CD4-positive, alpha-beta T cell treated with Interferon alpha-2 for 1 hour (primary cell): ENCODE data around the gene PSMF1.

Experiments used
- DNase-seq, 2 donors: peaks; one replicate each; pipeline ENCODE4 v3.0.0-alpha.2; 2020 to 2022

The PSMF1 gene, protein sequence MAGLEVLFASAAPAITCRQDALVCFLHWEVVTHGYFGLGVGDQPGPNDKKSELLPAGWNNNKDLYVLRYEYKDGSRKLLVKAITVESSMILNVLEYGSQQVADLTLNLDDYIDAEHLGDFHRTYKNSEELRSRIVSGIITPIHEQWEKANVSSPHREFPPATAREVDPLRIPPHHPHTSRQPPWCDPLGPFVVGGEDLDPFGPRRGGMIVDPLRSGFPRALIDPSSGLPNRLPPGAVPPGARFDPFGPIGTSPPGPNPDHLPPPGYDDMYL

DNA sequence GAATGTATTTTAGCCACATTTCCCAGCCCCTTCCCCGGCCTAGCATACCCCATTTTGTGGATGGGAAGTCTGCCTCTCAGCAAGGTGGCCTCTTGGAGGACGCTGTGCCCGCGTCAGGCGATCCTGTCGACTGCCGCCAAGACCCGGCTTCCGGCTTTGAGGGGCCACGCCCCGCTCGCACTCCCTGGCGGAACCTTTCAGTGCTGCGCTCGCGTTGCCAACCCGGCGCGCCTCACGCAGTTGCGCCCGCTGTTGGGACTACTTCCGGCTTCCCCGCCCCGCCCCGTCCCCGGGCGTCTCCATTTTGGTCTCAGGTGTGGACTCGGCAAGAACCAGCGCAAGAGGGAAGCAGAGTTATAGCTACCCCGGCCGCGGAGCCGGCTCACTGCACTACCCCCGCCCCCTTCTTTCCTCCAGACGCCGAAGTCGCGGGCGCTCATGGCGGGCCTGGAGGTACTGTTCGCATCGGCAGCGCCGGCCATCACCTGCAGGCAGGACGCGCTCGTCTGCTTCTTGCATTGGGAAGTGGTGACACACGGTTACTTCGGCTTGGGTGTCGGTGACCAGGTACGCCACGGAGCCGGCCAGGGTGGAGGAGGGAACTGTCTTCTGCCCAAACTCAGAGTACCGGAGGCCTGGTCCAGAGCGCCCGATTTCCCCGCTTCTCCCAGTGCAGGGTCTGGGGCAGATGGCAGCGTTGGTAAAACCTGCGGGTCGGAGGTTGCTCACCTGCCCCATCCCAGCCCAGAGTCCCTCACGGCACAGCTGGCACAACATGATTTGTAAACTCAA, at the start of gene PSMF1:
Gene PSMF1 (plus strand): TSS at position 267 of the 792 bp plus-strand sequence. CDS start 172 bp downstream, at position 439.
- peak; percentile 92 to 96 for DNase-seq

DNA sequence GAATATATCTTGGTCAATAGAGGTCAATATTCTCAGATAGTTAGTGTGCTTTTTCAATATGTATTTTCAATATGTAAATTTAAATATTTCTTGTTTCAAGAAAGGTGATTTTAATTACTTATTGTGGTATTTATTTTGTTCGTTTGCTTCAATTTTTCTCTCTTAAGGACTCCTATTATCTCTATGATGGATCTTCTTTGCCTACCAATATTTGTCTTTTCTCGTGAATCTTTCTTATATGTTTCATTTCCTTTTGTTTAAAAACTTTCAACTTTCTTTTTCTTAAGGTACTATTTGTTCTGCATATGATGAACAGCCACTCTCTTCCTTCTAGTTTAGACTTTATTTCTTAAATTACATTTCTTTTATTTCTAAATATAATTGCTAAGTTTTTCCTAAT, 46.1 kb upstream of the PSMF1 start:
- DNase-seq, result no peak

DNA sequence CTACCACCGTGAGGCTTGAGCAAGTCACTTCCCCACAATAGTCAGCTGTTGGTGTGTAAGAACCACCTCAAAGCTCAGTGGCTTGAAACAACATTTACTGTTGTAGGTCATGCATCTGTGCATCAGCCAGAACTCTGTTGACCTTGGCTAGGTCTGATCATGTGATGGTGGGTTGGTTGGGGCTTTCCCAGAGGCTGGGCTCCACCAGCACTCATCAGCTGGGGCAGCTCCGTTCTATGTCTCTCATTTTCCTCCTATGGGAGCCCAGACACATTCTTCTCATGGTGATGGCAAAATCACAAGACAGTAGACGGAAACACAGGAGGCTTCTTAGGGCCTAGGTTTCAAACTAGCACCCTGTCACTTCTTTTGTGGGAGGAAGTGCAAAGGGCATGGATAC, 42.8 kb upstream of the PSMF1 start:
- no peak for DNase-seq

DNA sequence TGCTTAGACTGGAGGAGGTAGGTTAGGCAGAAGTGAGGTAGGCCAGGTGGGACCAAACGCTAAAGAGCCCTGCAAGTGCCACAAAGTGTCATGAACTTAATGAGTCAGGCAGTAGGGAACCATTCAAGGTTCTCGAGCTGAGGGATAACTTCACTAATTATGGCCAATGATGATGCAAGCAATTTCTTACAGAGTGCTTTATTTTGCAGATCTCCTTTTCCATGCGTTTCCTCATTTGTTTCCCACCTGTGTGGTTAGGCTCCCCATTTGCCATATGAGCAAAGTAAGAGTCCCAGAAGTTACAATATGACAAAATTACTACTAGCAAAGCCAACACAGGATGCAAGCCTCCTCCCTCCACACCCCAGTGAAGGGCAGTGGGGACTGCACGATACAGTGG, 36.5 kb upstream of the PSMF1 start:
- DNase-seq, result no peak

DNA sequence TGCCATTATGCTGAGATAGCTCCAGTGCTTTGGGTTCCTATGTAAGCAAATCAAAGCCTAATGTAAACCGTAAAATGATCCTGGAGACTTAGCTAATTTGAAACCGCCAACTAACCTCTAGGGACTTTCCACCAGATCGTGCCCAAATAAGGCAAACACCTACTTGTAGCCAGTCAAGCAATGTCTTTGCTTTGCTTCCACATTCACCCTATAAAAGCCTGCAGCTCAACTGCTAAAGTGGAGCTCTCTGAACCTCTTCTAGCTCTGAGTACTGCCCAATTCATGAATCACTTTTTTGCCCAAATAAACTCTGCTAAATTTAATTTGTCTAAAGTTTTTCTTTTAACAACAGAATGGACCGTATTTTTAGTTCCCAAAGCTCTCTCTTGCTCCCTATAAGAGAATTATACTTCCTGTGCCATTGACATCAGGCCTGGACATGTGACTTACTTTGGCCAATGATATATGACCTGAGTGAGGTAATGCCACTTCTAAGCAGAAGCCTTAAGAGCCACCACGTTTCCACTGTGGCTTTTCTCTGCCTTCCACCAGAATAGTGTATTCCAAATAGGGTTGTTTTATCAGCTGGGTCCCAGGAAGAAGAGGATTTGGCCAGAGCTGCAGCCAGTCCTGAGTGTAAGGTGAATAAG, 34.8 kb upstream of the PSMF1 start:
- DNase-seq, result no peak

DNA sequence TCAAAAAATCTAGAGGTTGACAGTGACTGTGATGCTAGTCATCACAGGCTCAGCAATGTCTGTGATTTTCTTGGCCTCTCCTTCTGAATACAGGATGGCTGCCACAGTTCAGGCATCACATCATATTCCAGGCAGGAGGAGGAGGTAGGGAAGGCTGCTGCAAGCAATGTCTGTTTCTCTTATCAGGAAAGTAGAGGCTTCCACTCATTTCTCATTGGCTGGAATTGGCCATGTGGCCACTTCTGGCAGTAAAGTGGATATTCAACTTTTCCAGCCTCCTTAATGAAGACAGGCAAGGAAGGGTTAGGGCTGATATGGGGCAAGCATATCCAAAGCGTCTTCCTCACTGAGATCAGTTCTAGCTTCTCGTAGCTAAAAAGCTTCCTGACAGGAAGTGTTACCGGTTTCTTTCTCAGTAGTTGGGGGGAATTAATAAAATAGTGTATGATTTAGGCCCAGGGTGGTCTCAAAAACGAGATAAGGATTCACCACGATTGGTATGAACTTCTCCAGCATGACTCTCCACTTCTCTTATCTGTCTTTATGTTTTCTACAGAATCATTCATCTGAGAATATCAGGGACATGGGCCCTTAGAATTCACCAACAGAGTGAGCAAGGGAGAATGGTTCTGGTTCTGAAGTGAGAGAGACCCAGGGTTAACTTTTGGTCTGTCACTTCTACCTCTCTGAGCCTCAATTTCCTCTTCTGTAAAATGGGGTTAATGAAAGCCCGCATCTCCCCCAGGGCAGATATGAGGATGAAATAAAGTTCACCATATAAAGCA, 32.7 kb upstream of the PSMF1 start:
- DNase-seq, result no peak

DNA sequence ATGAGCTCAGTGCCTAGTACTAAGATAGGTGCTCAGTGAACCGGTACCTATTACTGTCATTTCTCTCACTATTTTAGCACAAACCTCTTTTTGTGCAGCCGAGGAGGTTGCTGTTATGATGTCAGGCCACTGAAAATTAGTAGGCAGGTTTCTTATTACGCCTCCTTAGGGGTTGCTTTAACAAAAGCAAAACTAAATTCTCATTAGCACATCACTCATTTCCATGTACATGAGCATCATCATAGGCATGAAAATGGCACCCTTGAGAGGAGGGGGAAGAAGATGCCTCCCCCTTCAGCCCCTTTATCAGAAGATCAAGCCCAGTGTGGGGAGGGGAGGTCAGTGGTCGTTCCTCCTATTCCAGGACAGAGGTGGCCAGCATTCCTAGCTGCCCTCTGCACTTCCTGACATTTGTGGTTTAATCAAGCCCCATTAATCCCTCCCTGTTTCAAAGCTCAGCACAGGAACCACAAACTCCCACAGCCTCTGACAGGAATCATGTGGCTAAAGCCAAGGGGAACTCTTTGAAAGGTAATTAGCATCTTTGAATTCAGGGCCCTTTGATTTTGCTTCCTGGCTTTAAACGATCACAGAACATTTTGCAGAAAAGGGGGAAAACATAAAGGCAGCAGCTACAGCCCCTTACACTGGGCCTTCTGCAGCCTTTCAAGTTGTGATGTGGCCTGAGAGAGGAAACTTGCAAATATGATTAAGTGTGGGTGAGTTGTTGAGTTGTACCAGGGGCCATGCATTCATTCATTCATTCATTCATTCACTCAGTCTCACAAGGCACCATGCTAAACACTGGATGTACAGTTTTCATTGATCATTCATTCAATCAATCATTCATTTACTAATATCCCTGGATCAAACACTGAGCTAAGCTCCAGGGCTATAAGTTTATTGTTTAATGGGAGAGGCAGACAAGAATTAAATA, 31.9 kb upstream of the PSMF1 start:
- no peak for DNase-seq

DNA sequence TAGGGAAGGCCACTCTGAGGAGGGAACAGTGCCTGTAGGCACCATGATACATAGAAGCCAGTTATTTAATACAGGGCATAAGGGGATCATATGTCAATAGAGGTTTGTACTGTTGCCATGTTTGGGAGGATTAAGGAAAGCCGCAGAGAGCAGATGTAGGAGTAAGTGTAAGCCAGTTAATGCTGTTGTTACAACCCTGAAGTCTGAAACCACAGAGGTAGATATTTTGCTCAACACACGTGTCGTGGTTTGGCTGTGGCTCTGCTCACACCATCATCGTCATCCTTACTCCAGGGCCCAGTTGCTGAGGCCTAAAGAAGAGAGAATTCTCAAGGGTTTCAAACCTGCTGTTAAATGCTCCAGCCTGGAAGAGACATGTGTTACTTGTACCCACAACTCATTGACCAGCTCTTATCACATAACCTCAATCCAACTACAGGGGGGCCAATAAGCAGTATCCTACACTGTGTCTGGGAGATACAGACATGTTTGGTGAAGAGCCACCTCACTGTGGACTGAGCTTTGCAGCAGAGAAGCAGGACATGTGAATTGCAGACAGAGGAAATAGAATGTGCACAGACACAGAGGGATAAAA, 31.0 kb upstream of the PSMF1 start:
- DNase-seq, result no peak

DNA sequence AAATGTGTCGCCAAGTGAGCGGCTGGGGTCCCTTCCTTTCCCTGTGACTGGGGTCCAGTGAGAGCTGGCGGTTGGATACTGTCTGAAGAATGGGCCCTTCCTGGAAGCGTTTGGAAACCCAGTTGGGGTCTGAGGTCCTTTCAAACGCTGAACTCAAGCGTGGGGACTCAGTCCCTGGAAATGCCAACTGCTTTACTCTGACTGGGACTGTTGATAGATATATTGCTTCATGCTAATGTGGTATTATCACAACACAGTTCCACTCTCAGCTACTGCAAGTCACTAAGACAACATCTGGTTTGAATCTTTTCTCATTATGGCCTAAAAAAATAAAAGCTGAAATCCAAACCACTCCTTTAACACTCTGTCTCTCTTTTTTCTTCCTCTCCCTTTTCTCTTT, 23.7 kb upstream of the PSMF1 start:
- DNase-seq, result no peak

DNA sequence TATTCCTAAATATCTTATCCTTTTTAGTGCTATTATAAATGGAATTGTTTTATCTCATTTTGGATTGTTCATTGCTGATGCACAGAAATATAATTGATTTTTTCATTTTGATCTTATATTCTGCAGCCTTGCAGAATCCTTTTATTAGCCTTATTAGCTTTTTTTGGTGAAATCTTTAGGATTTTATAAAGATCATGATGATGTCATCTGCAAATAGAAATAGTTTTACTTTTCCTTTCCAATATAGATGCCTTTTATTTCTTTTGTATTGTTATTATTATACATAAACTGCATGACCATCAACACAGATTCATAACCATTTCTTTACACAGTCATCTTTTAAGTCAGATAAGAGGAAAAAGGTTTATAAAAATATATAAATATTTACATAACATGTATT, 16.9 kb upstream of the PSMF1 start:
- DNase-seq, result no peak

DNA sequence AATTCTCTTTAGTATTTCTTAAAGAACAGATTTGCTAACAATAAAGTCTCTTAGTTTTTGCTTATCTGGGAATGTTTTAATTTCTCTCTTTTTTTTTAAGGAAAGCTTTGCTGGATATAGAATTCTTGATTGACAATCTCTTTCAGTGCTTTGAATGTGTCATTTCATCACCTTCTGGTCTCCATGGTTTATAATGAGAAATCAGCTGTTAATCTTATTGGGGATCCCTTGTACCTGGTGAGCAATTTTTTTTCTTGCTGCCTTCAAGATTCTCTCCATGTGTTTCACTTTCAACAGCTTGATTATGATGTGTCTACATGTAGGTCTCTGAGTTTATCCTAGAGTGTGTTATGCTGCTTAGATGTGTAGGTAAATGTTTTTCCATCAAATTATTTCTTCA, 16.4 kb upstream of the PSMF1 start:
- no peak for DNase-seq

DNA sequence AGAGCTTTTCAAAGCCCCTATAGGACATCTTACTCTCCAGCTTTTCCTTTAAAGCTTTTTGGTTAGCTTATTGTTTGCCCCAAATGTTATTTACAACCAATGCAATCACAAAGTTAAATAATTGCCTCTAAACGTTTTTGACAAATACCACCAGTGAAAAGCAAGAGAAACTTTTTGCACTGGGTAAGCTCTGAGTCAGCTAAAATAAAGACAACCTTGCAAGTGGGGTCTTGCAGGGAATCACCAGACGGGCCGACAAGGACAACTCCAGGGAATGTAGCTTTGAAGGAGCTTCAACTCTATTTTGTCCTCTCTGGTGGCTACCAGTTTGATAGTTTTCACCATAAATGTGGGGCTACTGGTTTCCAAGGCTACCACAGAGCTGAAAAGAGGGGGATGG, 14.7 kb upstream of the PSMF1 start:
- DNase-seq, result no peak

DNA sequence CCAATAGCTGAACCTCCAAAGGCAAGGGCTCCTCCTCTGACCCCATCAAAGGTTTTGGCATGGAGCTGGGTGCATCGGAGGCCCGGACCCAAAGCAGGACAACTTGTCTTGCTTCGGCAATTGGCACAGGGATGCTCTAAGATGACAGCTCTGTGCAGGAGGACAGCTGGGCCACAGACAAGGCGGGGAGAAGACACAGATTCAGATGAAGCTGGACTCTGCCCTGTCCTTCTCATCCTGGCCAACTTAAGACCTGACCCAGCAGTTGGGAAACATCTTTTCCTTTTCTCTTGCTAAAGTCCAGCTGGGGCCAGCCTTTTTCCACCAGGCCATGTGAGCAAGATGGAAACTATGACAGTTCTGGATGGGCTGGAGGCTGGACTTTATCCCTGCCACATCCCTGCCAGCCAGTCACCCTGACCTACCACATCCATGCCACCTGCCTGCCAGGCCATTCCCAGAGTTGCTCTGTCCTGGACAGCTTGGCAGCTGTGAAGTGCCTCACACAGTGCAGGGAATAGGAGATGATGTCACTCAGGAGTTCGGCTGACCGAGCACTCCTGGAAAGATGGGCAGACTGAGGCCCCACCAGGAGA, 12.7 kb upstream of the PSMF1 start:
- no peak for DNase-seq

DNA sequence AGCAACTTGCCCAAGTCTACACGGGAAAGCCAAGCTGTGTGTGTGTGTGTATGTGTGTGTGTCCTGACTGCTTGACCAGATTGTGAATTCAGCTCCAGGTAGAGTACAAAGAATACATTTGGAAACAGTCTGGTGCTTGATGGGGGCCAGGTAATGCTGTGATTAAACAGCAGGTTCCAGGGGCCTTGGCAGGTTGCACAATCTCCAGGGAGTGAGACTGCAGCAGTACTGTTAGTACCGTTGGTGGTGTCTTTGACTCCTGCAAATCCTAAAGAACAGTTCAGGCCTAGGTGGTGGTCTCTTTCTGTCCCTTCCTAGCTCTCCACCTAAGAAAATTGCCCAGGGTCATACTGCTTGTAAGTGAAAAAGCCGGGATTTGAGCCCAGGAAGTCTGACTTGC, 11.2 kb upstream of the PSMF1 start:
- DNase-seq, result no peak

DNA sequence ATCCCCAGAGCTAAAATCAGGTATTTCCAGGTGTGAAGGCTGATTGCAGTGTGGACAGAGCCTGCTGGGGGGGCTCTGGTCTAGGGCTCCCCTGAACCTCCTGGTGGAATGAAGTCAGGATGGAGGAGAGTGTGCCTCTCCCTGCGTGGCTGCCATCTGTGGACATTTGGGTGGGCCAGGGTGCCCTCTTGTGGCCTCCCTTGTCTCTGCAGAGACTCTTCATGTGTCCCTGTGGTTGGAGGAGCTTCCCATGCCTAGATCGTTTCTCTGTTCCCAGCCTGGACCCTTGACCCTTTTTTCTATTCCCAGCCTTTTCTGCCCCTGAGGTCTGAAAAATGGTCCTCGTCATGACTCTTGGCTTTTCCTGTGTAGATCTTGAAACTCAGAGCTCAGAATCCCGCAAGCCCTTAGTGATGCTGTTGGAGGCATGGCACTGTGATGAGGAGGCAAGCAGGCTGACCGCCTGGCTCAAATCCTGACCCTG, 9.9 kb upstream of the PSMF1 start:
- peak; percentile 36 to 58 for DNase-seq

DNA sequence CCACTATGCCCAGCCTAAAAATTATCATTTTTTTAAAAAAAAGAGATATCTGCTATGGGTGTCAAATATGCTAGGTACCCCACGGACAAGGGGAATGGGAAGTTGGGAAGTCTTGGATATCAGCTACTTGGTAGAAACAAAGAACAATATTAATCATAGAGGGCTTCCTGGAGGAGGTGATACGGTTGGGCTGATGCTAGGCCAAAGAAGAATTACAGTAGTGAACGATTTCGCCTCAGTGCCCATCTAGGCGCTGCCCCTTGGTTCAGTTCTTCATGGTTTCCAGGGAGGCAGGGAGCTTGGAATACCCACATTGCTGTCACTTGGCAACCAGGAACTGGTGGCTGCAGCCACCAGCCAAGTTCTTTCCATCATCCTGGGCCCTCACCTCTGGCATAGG, 5.5 kb upstream of the PSMF1 start:
- no peak for DNase-seq

DNA sequence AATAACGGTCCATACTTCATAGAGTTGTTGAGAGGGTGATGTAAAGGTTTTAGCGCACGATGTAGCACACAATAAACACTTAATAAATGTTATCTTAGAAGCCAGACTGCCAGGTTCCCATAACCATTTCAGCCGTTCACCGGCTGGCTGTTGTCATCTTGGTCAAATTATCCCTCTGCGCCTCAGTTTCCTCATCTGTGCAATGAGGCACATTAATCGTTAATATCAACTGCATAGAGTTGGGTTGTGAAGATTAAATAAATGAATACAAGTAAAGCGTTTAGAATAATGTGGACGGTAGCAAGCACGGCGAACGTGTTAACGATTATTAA, 432 bp upstream of the PSMF1 start:
- no peak for DNase-seq

DNA sequence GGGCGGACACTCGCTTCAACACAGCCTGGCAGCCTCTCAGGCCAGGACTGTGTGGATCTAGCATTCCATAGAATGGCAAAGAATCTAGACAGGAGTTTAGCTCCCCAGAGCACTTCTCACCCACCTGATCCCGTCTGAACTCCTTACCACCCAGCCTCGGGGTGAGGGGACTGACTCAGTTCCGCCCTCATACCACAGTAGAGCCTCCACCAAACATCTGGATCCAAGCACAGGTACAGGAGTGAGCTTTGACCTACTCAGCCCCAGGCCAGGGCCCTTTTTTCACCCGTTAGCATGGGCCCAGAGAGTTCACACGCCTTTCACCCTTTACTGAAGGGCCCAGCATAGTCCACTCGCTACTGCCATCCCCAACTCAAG, 715 bp downstream of the PSMF1 start:
- no peak for DNase-seq

DNA sequence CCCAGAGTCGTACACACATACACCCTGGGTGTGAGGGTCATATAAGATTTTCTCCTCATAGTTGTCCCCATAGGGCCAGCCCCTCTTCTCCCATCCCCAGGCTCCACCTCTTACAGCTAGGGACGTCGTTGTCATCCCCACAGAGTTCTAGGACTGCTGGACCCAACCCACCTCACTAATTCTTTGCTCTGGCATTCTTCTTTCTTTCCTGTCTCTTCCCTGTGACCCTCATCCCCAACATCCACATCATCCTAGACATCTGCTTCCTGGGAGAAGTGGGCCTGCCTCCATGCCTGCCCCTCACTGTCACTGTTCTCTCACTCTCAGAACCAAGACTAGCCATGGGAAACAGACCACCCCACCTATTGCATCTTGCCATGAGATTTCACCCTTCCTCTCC, 1.1 kb downstream of the PSMF1 start:
- no peak for DNase-seq

DNA sequence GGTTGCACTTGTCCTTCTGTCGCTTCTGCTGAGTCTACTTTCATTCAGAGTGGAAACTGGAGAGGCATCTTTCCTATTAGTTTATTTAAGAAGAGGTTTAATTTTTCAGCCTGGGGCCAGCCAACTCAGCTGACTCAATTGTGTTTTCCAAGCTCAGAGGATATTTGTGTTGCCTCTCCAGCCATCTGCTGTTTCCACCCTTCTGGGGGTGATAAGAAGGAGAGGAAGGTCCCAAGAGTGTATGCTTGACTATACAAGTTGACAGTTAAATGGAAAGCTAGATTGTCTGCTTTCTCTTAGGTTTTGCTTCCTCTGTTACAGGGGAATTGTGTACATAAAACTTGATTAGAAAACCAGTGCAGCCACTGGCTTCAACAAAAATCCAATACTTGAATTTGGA, 3.0 kb downstream of the PSMF1 start:
- no peak for DNase-seq
